ENCODE measurements around the gene UBA3.

DNA sequence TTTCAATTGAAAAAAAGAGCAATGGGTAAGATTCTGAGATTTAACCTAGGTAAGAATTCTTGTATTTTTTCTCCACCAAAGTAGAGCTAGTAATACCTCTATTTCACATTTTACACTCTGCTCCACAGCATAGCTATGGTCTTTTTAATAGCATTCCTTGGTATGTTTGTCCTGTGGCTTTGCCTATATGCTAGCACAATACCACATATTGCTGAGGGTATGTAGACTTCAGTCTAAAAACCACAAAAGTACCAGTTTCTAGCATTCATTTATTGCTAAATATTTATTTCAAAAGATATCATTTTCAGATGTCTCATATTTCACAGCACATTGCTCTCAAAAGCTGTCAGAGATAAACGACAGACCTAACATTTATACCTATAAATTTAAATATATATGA, 48.5 kb downstream of the UBA3 start:
- TF ChIP-seq, protein P1, sequence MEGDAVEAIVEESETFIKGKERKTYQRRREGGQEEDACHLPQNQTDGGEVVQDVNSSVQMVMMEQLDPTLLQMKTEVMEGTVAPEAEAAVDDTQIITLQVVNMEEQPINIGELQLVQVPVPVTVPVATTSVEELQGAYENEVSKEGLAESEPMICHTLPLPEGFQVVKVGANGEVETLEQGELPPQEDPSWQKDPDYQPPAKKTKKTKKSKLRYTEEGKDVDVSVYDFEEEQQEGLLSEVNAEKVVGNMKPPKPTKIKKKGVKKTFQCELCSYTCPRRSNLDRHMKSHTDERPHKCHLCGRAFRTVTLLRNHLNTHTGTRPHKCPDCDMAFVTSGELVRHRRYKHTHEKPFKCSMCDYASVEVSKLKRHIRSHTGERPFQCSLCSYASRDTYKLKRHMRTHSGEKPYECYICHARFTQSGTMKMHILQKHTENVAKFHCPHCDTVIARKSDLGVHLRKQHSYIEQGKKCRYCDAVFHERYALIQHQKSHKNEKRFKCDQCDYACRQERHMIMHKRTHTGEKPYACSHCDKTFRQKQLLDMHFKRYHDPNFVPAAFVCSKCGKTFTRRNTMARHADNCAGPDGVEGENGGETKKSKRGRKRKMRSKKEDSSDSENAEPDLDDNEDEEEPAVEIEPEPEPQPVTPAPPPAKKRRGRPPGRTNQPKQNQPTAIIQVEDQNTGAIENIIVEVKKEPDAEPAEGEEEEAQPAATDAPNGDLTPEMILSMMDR (IDR thresholded peaks at IDR 0.05; ENCODE audit: low read depth, low read length, poor library complexity, severe bottlenecking): no peak
- no peak for TF ChIP-seq EZH2phosphoT487 (IDR thresholded peaks at IDR 0.05; ENCODE audit: borderline replicate concordance, low read length)
